Measurements from ENCODE around the gene UBE2G2.

DNA sequence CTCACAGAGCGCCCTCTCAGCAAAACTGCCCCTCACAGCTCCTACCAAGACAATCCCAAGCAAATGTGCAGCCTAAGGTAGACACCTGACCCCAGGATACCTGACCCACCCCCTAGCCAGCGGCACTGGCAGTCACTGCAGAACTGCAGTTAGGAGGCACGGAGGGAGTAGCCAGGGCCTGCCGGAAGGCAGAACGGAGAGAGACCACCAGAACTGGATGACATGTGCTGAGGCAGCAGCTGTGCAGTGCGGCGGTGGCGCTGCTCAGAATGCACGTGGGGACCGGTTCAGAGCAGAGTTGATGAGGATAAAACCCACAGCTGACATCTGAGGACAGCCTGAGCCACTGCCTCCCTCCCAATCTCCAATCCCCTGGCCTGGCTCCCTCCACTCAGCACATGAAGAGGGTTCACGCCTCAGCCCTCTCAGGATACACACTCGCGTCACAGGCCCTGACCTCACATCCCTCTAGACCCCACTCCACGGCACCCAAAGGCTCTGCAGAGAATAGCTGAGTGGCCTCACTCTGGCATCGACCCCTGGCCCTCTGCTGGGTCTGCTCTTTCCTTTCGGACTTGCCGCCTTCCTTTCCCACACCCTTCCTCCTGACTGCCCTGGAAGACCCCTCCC lies 29.6 kb downstream of the UBE2G2 start:
- TF ChIP-seq, protein P1, sequence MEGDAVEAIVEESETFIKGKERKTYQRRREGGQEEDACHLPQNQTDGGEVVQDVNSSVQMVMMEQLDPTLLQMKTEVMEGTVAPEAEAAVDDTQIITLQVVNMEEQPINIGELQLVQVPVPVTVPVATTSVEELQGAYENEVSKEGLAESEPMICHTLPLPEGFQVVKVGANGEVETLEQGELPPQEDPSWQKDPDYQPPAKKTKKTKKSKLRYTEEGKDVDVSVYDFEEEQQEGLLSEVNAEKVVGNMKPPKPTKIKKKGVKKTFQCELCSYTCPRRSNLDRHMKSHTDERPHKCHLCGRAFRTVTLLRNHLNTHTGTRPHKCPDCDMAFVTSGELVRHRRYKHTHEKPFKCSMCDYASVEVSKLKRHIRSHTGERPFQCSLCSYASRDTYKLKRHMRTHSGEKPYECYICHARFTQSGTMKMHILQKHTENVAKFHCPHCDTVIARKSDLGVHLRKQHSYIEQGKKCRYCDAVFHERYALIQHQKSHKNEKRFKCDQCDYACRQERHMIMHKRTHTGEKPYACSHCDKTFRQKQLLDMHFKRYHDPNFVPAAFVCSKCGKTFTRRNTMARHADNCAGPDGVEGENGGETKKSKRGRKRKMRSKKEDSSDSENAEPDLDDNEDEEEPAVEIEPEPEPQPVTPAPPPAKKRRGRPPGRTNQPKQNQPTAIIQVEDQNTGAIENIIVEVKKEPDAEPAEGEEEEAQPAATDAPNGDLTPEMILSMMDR (IDR thresholded peaks at IDR 0.05) = no peak
- TF ChIP-seq POLR2A (IDR thresholded peaks at IDR 0.05) = no peak
